ENCODE measurements around the gene IQSEC1.

Gene IQSEC1

GRCh38 chr3:13046569-13047274 lies 26.5 kb downstream of the IQSEC1 start:
- DNase-seq: no peak

- DNase-seq: peak in 1 of 2 donors; percentile 58
Measured at GRCh38 chr3:13045904-13046568, 27.2 kb downstream of the IQSEC1 start.

GRCh38 chr3:13045241-13045903 lies 27.9 kb downstream of the IQSEC1 start:
- DNase-seq: no peak

GRCh38 chr3:13044496-13045240 lies 28.6 kb downstream of the IQSEC1 start:
- DNase-seq: no peak

GRCh38 chr3:13043656-13044055 lies 29.6 kb downstream of the IQSEC1 start:
- no peak for DNase-seq

- DNase-seq: no peak
Measured at GRCh38 chr3:13042715-13043271, 30.4 kb downstream of the IQSEC1 start.

GRCh38 chr3:13042127-13042701 lies 31.0 kb downstream of the IQSEC1 start:
- DNase-seq: no peak

- no peak for DNase-seq
Measured at GRCh38 chr3:13041113-13041776, 32.0 kb downstream of the IQSEC1 start.

GRCh38 chr3:13040361-13041074 lies 32.7 kb downstream of the IQSEC1 start:
- peak; percentile 57 to 65 for DNase-seq

- DNase-seq: no peak
Measured at GRCh38 chr3:13039213-13039896, 33.9 kb downstream of the IQSEC1 start.

GRCh38 chr3:13037458-13038117 lies 35.6 kb downstream of the IQSEC1 start:
- DNase-seq: no peak

- no peak for DNase-seq
Measured at GRCh38 chr3:13034861-13035260, 38.4 kb downstream of the IQSEC1 start.

- no peak for DNase-seq
Measured at GRCh38 chr3:13034109-13034800, 39.0 kb downstream of the IQSEC1 start.

GRCh38 chr3:13032206-13032605 lies 41.0 kb downstream of the IQSEC1 start:
- no peak for DNase-seq

- DNase-seq: no peak
Measured at GRCh38 chr3:13031621-13032020, 41.6 kb downstream of the IQSEC1 start.

- no peak for DNase-seq
Measured at GRCh38 chr3:13030684-13031083, 42.5 kb downstream of the IQSEC1 start.

- DNase-seq: no peak
Measured at GRCh38 chr3:13028010-13028821, 45.0 kb downstream of the IQSEC1 start.

- no peak for DNase-seq
Measured at GRCh38 chr3:13027154-13027553, 46.1 kb downstream of the IQSEC1 start.

GRCh38 chr3:13026534-13026933 lies 46.7 kb downstream of the IQSEC1 start:
- no peak for DNase-seq
